HepG2 (cell line): Measurements from ENCODE around the gene PISD. TPM values are rescaled to one million over a fixed set of nuclear protein-coding genes. Genes with fewer than 3 reads are reported as not detected.
A peak's percentile ranks its signal among the peaks of the same experiment; 100 is the strongest.

Source experiments
- ATAC-seq: fragments of 200-7000 bp; cut with Tn5 transposase; 3 replicates; pipeline ENCODE4 v1.9.1; 2020; ENCODE audit warnings: mild to moderate bottlenecking, moderate library complexity
- BruUV-seq: library from RNA; stranded (reverse); fragments of 400-500 nt; replicated peaks from 2 replicates; lab custom pipeline; 2021; lab: Mats Ljungman, UMichigan
- CTCF ChIA-PET: fragments of 300-600 bp; formaldehyde crosslinking; extraction: SDS; loops from one replicate; lab custom pipeline; 2021; ENCODE audit warnings: low total read pairs, inconsistent platforms, low intra/inter-chr PET ratio; lab: Yijun Ruan, JAX
- POLR2A ChIA-PET: fragments of 350-600 bp; sonication (Branson Sonifier 250); formaldehyde crosslinking; loops from one replicate; lab custom pipeline; 2020; ENCODE audit warnings: antibody characterized with exemption, inconsistent platforms; lab: Yijun Ruan, JAX
- DNase-seq: peaks from one replicate; pipeline ENCODE4 v3.0.0-alpha.2; 2015; ENCODE audit warnings: low spot score
- FAIRE-seq: peaks from 3 replicates; lab custom pipeline; 2011; peaks lifted over from hg19 to GRCh38; lab: Jason Lieb, UNC
- H2AFZ ChIP-seq: one replicate; pipeline ENCODE4 v1.6.1; 2011; ENCODE audit warnings: low read length, inconsistent platforms
- H3K27ac ChIP-seq: fragments of 300-600 bp; 3 replicates; pipeline ENCODE4 v1.8.0; 2011; ENCODE audit warnings: mixed run types, mild to moderate bottlenecking, mixed read lengths, low read length, inconsistent platforms; ENCODE audit not compliant: insufficient read depth; ENCODE audit errors: extremely low read length
- H3K27me3 ChIP-seq, 2 experiments: fragments of 200-600 bp in 1 of 2; 2 replicates in 1 of 2; 3 replicates in 1 of 2; pipeline versions ENCODE4 v1.6.0 to v1.8.0; 2011; ENCODE audit warnings: low read length in 2 of 2, mild to moderate bottlenecking in 2 of 2, moderate library complexity in 2 of 2, inconsistent platforms in 1 of 2; ENCODE audit not compliant: insufficient read depth in 2 of 2, control insufficient read depth in 1 of 2
- H3K36me3 ChIP-seq, 2 experiments: fragments of 200-600 bp in 1 of 2; replicated peaks in 1 of 2; 2 replicates in 1 of 2; 3 replicates in 1 of 2; pipeline versions ENCODE4 v1.5.1 to v1.8.0; 2011; ENCODE audit warnings: low read length in 2 of 2, inconsistent platforms in 1 of 2; ENCODE audit not compliant: insufficient read depth in 2 of 2, control insufficient read depth in 1 of 2
- H3K4me1 ChIP-seq: 2 replicates; pipeline ENCODE4 v1.5.1; 2012; ENCODE audit warnings: low read length, inconsistent platforms; ENCODE audit not compliant: insufficient read depth
- H3K4me2 ChIP-seq: 2 replicates; pipeline ENCODE4 v1.6.0; 2011; ENCODE audit warnings: low read depth, low read length, inconsistent platforms
- H3K4me3 ChIP-seq, 3 experiments: fragments of 200-600 bp in 1 of 3; sonication (generic), shearing (Covaris generic) in 1 of 3; replicated peaks in 1 of 3; 2 replicates each; pipeline ENCODE4 v1.5.1; 2011 to 2016; ENCODE audit warnings: low read length in 3 of 3, inconsistent platforms in 2 of 3, low read depth in 2 of 3, mild to moderate bottlenecking in 2 of 3, control low read depth in 1 of 3, mixed read lengths in 1 of 3; ENCODE audit not compliant: insufficient read depth in 1 of 3
- H3K79me2 ChIP-seq: one replicate; pipeline ENCODE4 v1.6.1; 2011; ENCODE audit warnings: low read length, inconsistent platforms; ENCODE audit not compliant: insufficient read depth
- H3K9ac ChIP-seq: 2 replicates; pipeline ENCODE4 v1.6.0; 2011; ENCODE audit warnings: mild to moderate bottlenecking, low read depth, low read length, inconsistent platforms; ENCODE audit not compliant: insufficient read depth
- H3K9me3 ChIP-seq: 2 replicates; pipeline ENCODE4 v1.5.1; 2012; ENCODE audit warnings: mild to moderate bottlenecking, low read length
- H4K20me1 ChIP-seq: 2 replicates; pipeline ENCODE4 v1.6.0; 2011; ENCODE audit warnings: inconsistent platforms, mild to moderate bottlenecking, low read length, moderate library complexity; ENCODE audit not compliant: insufficient read depth
- CBX1 ChIP-seq: IDR thresholded peaks from one replicate; pipeline ENCODE4 v1.6.1; 2016; ENCODE audit warnings: antibody characterized with exemption, low read depth
- CEBPB ChIP-seq: IDR thresholded peaks from 2 replicates; pipeline ENCODE4 v1.6.1; 2011; ENCODE audit warnings: low read depth, low read length, improper control_type of control experiment, borderline replicate concordance
- CHD4 ChIP-seq: fragments of 200-600 bp; sonication (generic); IDR thresholded peaks from 2 replicates; pipeline ENCODE4 v1.7.0; 2017; ENCODE audit warnings: mild to moderate bottlenecking, low read length, borderline replicate concordance
- DR1 ChIP-seq: sonication (generic); formaldehyde crosslinking; IDR thresholded peaks from 2 replicates; pipeline ENCODE4 v1.8.0; 2021; ENCODE audit warnings: mild to moderate bottlenecking, missing genetic modification reagents, inconsistent platforms
- MBNL3 ChIP-seq: fragments of 250-450 bp; sonication (Bioruptor Pico); conservative IDR thresholded peaks from 2 replicates; pipeline ENCODE4 v1.8.0; 2022; ENCODE audit warnings: mild to moderate bottlenecking, inconsistent platforms
- NPAS2 ChIP-seq: sonication (generic); formaldehyde crosslinking; IDR thresholded peaks from 2 replicates; pipeline ENCODE4 v1.8.0; 2022; ENCODE audit warnings: mild to moderate bottlenecking, missing genetic modification reagents, borderline replicate concordance
- RFXAP ChIP-seq: sonication (generic); formaldehyde crosslinking; IDR thresholded peaks from 2 replicates; pipeline ENCODE4 v1.4.0; 2020; ENCODE audit warnings: missing genetic modification reagents, borderline replicate concordance
- TGIF2 ChIP-seq: IDR thresholded peaks from 2 replicates; pipeline ENCODE4 v1.6.1; 2016; ENCODE audit warnings: control low read depth, missing compliant biosample characterization
- ZBTB7B ChIP-seq: sonication (generic); formaldehyde crosslinking; IDR thresholded peaks from 2 replicates; pipeline ENCODE4 v1.4.0; 2020; ENCODE audit warnings: missing genetic modification reagents
- ZFP82 ChIP-seq: sonication (generic); formaldehyde crosslinking; IDR thresholded peaks from 2 replicates; pipeline ENCODE4 v1.5.1; 2020; ENCODE audit warnings: mild to moderate bottlenecking, missing genetic modification reagents, borderline replicate concordance
- ZNF598 ChIP-seq: sonication (generic); formaldehyde crosslinking; IDR thresholded peaks from 2 replicates; pipeline ENCODE4 v1.5.1; 2020; ENCODE audit warnings: mild to moderate bottlenecking, missing genetic modification reagents, borderline replicate concordance
- WGBS: methylation state at CpG from one replicate; pipeline ENCODE4 v1.1.6; 2017; ENCODE audit warnings: low lambda C conversion rate; 5-methylcytosine and 5-hydroxymethylcytosine counted together
- in situ Hi-C: cut with HindIII; loops from 2 replicates; pipeline ENCODE4 v1.10.0; 2017; ENCODE audit warnings: low pct_unique_long_range_greater_than_20kb; ENCODE audit not compliant: extremely low pct_ligation_motif_present
- intact Hi-C: fragments of 100-400 bp; cut with micrococcal nuclease; formaldehyde crosslinking; loops from one replicate; pipeline ENCODE4 v1.10.0; 2022; ENCODE audit not compliant: unreplicated experiment
- polyA plus RNA-seq, 8 experiments: library from polyadenylated mRNA; depleted of rRNA in 3 of 8; stranded (reverse) in 7 of 8; unstranded in 1 of 8; fragments of >200 nt; fragmentation: Illumina TruSeq in 4 of 8; extraction: Trizol in 4 of 8; gene quantifications; 2 replicates each; pipeline versions ENCODE4 v1.2.1 to v1.2.3, GENCODE V29; 2011 to 2016; ENCODE audit warnings: low read depth in 4 of 8, missing spikeins in 1 of 8, mixed read lengths in 1 of 8; ENCODE audit not compliant: insufficient read depth in 1 of 8
- total RNA-seq, 5 experiments: library from RNA; depleted of rRNA; stranded (reverse); fragments of >200 nt; fragmentation: Illumina TruSeq; extraction: Trizol; gene quantifications; 2 replicates each; pipeline ENCODE4 v1.2.3, GENCODE V29; 2016; ENCODE audit warnings: low read depth in 1 of 5
- TF ChIP-seq, protein P1 (sequence below): sonication (generic); formaldehyde crosslinking; IDR thresholded peaks from 2 replicates; pipeline ENCODE4 v1.5.0; 2020; ENCODE audit warnings: missing genetic modification reagents
- TF ChIP-seq, protein P2 (sequence below): sonication (generic); formaldehyde crosslinking; IDR thresholded peaks from 2 replicates; pipeline ENCODE4 v1.4.0; 2020; ENCODE audit warnings: missing genetic modification reagents
- TF ChIP-seq, protein P3 (sequence below): sonication (generic); formaldehyde crosslinking; IDR thresholded peaks from 2 replicates; pipeline ENCODE4 v1.4.0; 2020; ENCODE audit warnings: missing genetic modification reagents
- TF ChIP-seq, protein P4 (sequence below): sonication (generic); formaldehyde crosslinking; IDR thresholded peaks from 2 replicates; pipeline ENCODE4 v1.8.1; 2023; ENCODE audit warnings: missing genetic modification reagents, mild to moderate bottlenecking, borderline replicate concordance
- TF ChIP-seq, protein P5 (sequence below): sonication (generic); formaldehyde crosslinking; IDR thresholded peaks from 2 replicates; pipeline ENCODE4 v1.5.0; 2020; ENCODE audit warnings: missing genetic modification reagents

The PISD gene
- total and polyA plus RNA-seq, 2 of the 13 experiments (the other 11 are each of a cell fraction or from before 2014, with no cell fraction given) = 30.1 to 47.7 TPM

DNA sequence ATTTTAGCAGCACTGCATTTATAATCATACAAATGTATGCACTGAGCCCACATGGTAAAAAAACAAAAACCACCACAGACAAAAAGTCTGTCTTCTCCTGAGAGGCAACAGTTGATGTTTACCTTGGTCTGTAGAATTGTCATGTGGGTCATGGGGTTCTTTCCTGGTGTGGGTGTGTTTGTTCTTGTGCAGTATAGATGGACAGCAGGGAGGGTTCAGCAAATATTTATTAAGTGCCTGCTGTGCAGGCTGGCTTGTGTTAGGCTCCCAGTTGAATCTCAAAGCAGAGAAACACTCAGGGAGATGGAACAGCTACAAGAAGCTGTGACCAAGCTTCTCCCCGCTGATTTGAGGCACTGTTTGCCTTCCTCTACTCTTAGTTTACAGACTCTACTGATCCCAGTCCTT lies 82.2 kb downstream of the PISD start:
- no TSS peak for BruUV-seq
- Histone ChIP-seq H3K27ac (peak overlapping the region; percentile 80), H3K36me3 (peaks cover 0 to 2% of the 10 kb centered on the region in 2 experiments; a peak in 3 of 5 replicates)
- TF ChIP-seq, protein P1, sequence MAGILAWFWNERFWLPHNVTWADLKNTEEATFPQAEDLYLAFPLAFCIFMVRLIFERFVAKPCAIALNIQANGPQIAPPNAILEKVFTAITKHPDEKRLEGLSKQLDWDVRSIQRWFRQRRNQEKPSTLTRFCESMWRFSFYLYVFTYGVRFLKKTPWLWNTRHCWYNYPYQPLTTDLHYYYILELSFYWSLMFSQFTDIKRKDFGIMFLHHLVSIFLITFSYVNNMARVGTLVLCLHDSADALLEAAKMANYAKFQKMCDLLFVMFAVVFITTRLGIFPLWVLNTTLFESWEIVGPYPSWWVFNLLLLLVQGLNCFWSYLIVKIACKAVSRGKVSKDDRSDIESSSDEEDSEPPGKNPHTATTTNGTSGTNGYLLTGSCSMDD (CRISPR knock-in tag) = no peak
- TF ChIP-seq TGIF2 (CRISPR knock-in tag) (peak; percentile 81), NPAS2 (no peak), ZFP82 (CRISPR knock-in tag) (no peak), DR1 (CRISPR knock-in tag) (no peak), ZNF598 (no peak), RFXAP (CRISPR knock-in tag) (peak; percentile 73; the same call in 1 of the 2 replicates), CHD4 (no peak), ZBTB7B (CRISPR knock-in tag) (peak; percentile 88), MBNL3 (CRISPR knock-in tag) (no peak), CEBPB (no peak), CBX1 (no peak)
- TF ChIP-seq, protein P2, sequence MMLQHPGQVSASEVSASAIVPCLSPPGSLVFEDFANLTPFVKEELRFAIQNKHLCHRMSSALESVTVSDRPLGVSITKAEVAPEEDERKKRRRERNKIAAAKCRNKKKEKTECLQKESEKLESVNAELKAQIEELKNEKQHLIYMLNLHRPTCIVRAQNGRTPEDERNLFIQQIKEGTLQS (CRISPR knock-in tag) = no peak
- TF ChIP-seq, protein P3, sequence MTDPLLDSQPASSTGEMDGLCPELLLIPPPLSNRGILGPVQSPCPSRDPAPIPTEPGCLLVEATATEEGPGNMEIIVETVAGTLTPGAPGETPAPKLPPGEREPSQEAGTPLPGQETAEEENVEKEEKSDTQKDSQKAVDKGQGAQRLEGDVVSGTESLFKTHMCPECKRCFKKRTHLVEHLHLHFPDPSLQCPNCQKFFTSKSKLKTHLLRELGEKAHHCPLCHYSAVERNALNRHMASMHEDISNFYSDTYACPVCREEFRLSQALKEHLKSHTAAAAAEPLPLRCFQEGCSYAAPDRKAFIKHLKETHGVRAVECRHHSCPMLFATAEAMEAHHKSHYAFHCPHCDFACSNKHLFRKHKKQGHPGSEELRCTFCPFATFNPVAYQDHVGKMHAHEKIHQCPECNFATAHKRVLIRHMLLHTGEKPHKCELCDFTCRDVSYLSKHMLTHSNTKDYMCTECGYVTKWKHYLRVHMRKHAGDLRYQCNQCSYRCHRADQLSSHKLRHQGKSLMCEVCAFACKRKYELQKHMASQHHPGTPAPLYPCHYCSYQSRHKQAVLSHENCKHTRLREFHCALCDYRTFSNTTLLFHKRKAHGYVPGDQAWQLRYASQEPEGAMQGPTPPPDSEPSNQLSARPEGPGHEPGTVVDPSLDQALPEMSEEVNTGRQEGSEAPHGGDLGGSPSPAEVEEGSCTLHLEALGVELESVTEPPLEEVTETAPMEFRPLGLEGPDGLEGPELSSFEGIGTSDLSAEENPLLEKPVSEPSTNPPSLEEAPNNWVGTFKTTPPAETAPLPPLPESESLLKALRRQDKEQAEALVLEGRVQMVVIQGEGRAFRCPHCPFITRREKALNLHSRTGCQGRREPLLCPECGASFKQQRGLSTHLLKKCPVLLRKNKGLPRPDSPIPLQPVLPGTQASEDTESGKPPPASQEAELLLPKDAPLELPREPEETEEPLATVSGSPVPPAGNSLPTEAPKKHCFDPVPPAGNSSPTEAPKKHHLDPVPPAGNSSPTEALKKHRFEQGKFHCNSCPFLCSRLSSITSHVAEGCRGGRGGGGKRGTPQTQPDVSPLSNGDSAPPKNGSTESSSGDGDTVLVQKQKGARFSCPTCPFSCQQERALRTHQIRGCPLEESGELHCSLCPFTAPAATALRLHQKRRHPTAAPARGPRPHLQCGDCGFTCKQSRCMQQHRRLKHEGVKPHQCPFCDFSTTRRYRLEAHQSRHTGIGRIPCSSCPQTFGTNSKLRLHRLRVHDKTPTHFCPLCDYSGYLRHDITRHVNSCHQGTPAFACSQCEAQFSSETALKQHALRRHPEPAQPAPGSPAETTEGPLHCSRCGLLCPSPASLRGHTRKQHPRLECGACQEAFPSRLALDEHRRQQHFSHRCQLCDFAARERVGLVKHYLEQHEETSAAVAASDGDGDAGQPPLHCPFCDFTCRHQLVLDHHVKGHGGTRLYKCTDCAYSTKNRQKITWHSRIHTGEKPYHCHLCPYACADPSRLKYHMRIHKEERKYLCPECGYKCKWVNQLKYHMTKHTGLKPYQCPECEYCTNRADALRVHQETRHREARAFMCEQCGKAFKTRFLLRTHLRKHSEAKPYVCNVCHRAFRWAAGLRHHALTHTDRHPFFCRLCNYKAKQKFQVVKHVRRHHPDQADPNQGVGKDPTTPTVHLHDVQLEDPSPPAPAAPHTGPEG (CRISPR knock-in tag) = no peak
- TF ChIP-seq, protein P4, sequence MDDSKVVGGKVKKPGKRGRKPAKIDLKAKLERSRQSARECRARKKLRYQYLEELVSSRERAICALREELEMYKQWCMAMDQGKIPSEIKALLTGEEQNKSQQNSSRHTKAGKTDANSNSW (CRISPR knock-in tag) = no peak
- TF ChIP-seq, protein P5, sequence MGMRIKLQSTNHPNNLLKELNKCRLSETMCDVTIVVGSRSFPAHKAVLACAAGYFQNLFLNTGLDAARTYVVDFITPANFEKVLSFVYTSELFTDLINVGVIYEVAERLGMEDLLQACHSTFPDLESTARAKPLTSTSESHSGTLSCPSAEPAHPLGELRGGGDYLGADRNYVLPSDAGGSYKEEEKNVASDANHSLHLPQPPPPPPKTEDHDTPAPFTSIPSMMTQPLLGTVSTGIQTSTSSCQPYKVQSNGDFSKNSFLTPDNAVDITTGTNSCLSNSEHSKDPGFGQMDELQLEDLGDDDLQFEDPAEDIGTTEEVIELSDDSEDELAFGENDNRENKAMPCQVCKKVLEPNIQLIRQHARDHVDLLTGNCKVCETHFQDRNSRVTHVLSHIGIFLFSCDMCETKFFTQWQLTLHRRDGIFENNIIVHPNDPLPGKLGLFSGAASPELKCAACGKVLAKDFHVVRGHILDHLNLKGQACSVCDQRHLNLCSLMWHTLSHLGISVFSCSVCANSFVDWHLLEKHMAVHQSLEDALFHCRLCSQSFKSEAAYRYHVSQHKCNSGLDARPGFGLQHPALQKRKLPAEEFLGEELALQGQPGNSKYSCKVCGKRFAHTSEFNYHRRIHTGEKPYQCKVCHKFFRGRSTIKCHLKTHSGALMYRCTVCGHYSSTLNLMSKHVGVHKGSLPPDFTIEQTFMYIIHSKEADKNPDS (CRISPR knock-in tag) = no peak

More for the DNA sequence above, 82.2 kb downstream of the PISD start:
- in situ Hi-C loops = no loop called here
- Histone ChIP-seq H3K27me3 (no peaks in the 10 kb centered on the region), H3K4me3 (peak overlapping the region in 1 of 3 experiments; percentile 35; a peak in 1 of 6 replicates), H2AFZ (no peak overlapping the region), H3K4me2 (peak overlapping the region; percentile 93), H4K20me1 (no peaks in the 10 kb centered on the region), H3K4me1 (peaks cover 82% of the 10 kb centered on the region), H3K9ac (peak overlapping the region; percentile 66), H3K9me3 (no peaks in the 10 kb centered on the region), H3K79me2 (no peaks in the 10 kb centered on the region)
- WGBS = 0% methylated on average over 1 of the region's 1 CpG
- DNase-seq = peak; percentile 96
- peak; percentile 98 for ATAC-seq
- ChIA-PET CTCF (no interaction called here), POLR2A (interaction anchor here (0.8 to 1.5 kb wide), 3 partner anchors 9 to 82 kb away, joined by 3 to 4 read pairs (median 4); no protein-coding TSS in a partner anchor)
- intact Hi-C loops = no loop called here
- peak; percentile 98 for FAIRE-seq
